ENCODE results near the gene RASGRP4.
"Not testable (repeated sequence)": the region's sequence is repeated elsewhere in the genome, so short reads cannot be mapped to it uniquely, and the experiment has no call there.

RASGRP4 gene

GRCh38 chr19:38367041-38367440, 59.0 kb downstream of the RASGRP4 start:
- no peak for DNase-seq

- not testable (repeated sequence) for DNase-seq
Measured at GRCh38 chr19:38362946-38363688, 62.9 kb downstream of the RASGRP4 start.

GRCh38 chr19:38362076-38362945, 63.7 kb downstream of the RASGRP4 start:
- peak; percentile 64 for DNase-seq

GRCh38 chr19:38361633-38362075, 64.4 kb downstream of the RASGRP4 start:
- DNase-seq, result peak; percentile 65

- no peak for DNase-seq
Measured at GRCh38 chr19:38360839-38361631, 65.0 kb downstream of the RASGRP4 start.

GRCh38 chr19:38360351-38360750, 65.7 kb downstream of the RASGRP4 start:
- no peak for DNase-seq

- DNase-seq, result no peak
Measured at GRCh38 chr19:38359242-38360021, 66.6 kb downstream of the RASGRP4 start.
